Measurements from ENCODE around the gene C6. TPM values are rescaled to one million over a fixed set of nuclear protein-coding genes. Genes with fewer than 3 reads are reported as not detected.

The C6 gene
- polyA plus RNA-seq, 1 experiment, result 0.22 TPM

- CTCF ChIA-PET, result interaction anchor here (1.5 kb wide), 1 partner anchor 343 kb away, joined by 4 read pairs; no protein-coding TSS in a partner anchor
- no peaks in the 10 kb centered on the region for H3K9me3 ChIP-seq (ENCODE audit: control insufficient read depth, insufficient read depth, low read length)
- no peak for TF ChIP-seq CTCF (IDR thresholded peaks at IDR 0.05; ENCODE audit: low read depth, low read length)
- no peaks in the 10 kb centered on the region for H3K27me3 ChIP-seq (ENCODE audit: control insufficient read depth, insufficient read depth, low read length)
- no peak overlapping the region for H3K27ac ChIP-seq (ENCODE audit: low read depth, low read length)
- H3K4me3 ChIP-seq (ENCODE audit: low read depth, low read length), result no peak overlapping the region
- no peak for DNase-seq (ENCODE audit: low read depth, low spot score)
- POLR2A ChIA-PET, result no interaction called here
These were observed 33.8 kb upstream of the C6 start for GRCh38 chr5:41247135-41247534.

GRCh38 chr5:41246376-41246775 lies 33.0 kb upstream of the C6 start:
- Histone ChIP-seq H3K27ac (ENCODE audit: low read depth, low read length) (peak overlapping the region; percentile 23), H3K9me3 (ENCODE audit: control insufficient read depth, insufficient read depth, low read length) (no peaks in the 10 kb centered on the region), H3K4me3 (ENCODE audit: low read depth, low read length) (no peak overlapping the region), H3K27me3 (ENCODE audit: control insufficient read depth, insufficient read depth, low read length) (no peaks in the 10 kb centered on the region)
- TF ChIP-seq CTCF (IDR thresholded peaks at IDR 0.05; ENCODE audit: low read depth, low read length), result no peak
- DNase-seq (ENCODE audit: low read depth, low spot score), result peak; percentile 58
- POLR2A ChIA-PET, result no interaction called here
- CTCF ChIA-PET, result interaction anchor here (1.5 kb wide), 1 partner anchor 342 kb away, joined by 4 read pairs; no protein-coding TSS in a partner anchor

- peaks cover 4% of the 10 kb centered on the region for H3K9me3 ChIP-seq (ENCODE audit: control insufficient read depth, insufficient read depth, low read length)
- TF ChIP-seq CTCF (IDR thresholded peaks at IDR 0.05; ENCODE audit: low read depth, low read length), result no peak
- H3K27ac ChIP-seq (ENCODE audit: low read depth, low read length), result no peak overlapping the region
- CTCF ChIA-PET, result interaction anchor here (1.5 kb wide), 1 partner anchor 338 kb away, joined by 3 read pairs; no protein-coding TSS in a partner anchor
- no peak for DNase-seq (ENCODE audit: low read depth, low spot score)
- no peaks in the 10 kb centered on the region for H3K27me3 ChIP-seq (ENCODE audit: control insufficient read depth, insufficient read depth, low read length)
- no peak overlapping the region for H3K4me3 ChIP-seq (ENCODE audit: low read depth, low read length)
- POLR2A ChIA-PET, result no interaction called here
These were observed 30.2 kb upstream of the C6 start for GRCh38 chr5:41243558-41243957.

- Histone ChIP-seq H3K9me3 (ENCODE audit: control insufficient read depth, insufficient read depth, low read length) (peaks cover 4% of the 10 kb centered on the region), H3K27ac (ENCODE audit: low read depth, low read length) (no peak overlapping the region), H3K27me3 (ENCODE audit: control insufficient read depth, insufficient read depth, low read length) (no peaks in the 10 kb centered on the region), H3K4me3 (ENCODE audit: low read depth, low read length) (no peak overlapping the region)
- no peak for TF ChIP-seq CTCF (IDR thresholded peaks at IDR 0.05; ENCODE audit: low read depth, low read length)
- DNase-seq (ENCODE audit: low read depth, low spot score), result no peak
- ChIA-PET CTCF (interaction anchor here (1.0 kb wide), 1 partner anchor 337 kb away, joined by 3 read pairs; no protein-coding TSS in a partner anchor), POLR2A (no interaction called here)
These were observed 27.7 kb upstream of the C6 start for GRCh38 chr5:41240985-41241384.

- H3K9me3 ChIP-seq (ENCODE audit: control insufficient read depth, insufficient read depth, low read length), result peaks cover 4% of the 10 kb centered on the region
- H3K27ac ChIP-seq (ENCODE audit: low read depth, low read length), result no peak overlapping the region
- ChIA-PET POLR2A (no interaction called here), CTCF (interaction anchor here (1.5 kb wide), 1 partner anchor 29 kb away, joined by 7 read pairs; no protein-coding TSS in a partner anchor)
- DNase-seq (ENCODE audit: low read depth, low spot score), result no peak
- no peak for TF ChIP-seq CTCF (IDR thresholded peaks at IDR 0.05; ENCODE audit: low read depth, low read length)
- no peaks in the 10 kb centered on the region for H3K27me3 ChIP-seq (ENCODE audit: control insufficient read depth, insufficient read depth, low read length)
- H3K4me3 ChIP-seq (ENCODE audit: low read depth, low read length), result no peak overlapping the region
These were observed 27.1 kb upstream of the C6 start for GRCh38 chr5:41240390-41240789.

All from AG04450 (cell line).